Ishikawa (cell line): ENCODE measurements around the gene EXOC4.

Experiments used
- CEBPB ChIP-seq: IDR thresholded peaks from 2 replicates; pipeline ENCODE4 v1.6.1; 2012
- CREB1 ChIP-seq: IDR thresholded peaks from 2 replicates; pipeline ENCODE4 v1.6.1; 2012; ENCODE audit warnings: low read depth
- EGR1 ChIP-seq: IDR thresholded peaks from 2 replicates; pipeline ENCODE4 v1.6.1; 2012
- EP300 ChIP-seq: IDR thresholded peaks from 2 replicates; pipeline ENCODE4 v1.6.1; 2012; ENCODE audit warnings: borderline replicate concordance
- FOXM1 ChIP-seq: IDR thresholded peaks from 2 replicates; pipeline ENCODE4 v1.6.1; 2012; ENCODE audit warnings: low read depth, borderline replicate concordance
- MAX ChIP-seq: IDR thresholded peaks from 2 replicates; pipeline ENCODE4 v1.6.1; 2012
- NFIC ChIP-seq: IDR thresholded peaks from 2 replicates; pipeline ENCODE4 v1.6.1; 2012
- RAD21 ChIP-seq: IDR thresholded peaks from 2 replicates; pipeline ENCODE4 v1.6.1; 2012; ENCODE audit warnings: low read depth
- TAF1 ChIP-seq: IDR thresholded peaks from 2 replicates; pipeline ENCODE4 v1.6.1; 2012; ENCODE audit warnings: low read depth, mild to moderate bottlenecking
- TCF12 ChIP-seq: IDR thresholded peaks from 2 replicates; pipeline ENCODE4 v1.6.1; 2012; ENCODE audit warnings: low read depth
- TEAD4 ChIP-seq: IDR thresholded peaks from 2 replicates; pipeline ENCODE4 v1.6.1; 2012
- USF1 ChIP-seq: IDR thresholded peaks from 2 replicates; pipeline ENCODE4 v1.6.1; 2012
- YY1 ChIP-seq: IDR thresholded peaks from 2 replicates; pipeline ENCODE4 v1.6.1; 2012; ENCODE audit warnings: low read depth
- ZBTB7A ChIP-seq: IDR thresholded peaks from 2 replicates; pipeline ENCODE4 v1.6.1; 2012; ENCODE audit warnings: low read depth
- TF ChIP-seq, protein P1 (sequence below): IDR thresholded peaks from 2 replicates; pipeline ENCODE4 v1.6.1; 2012; ENCODE audit warnings: low read depth, mild to moderate bottlenecking

The EXOC4 gene

GRCh38 chr7:133987582-133987981 is 734.7 kb downstream of the EXOC4 start:
- no peak for TF ChIP-seq TCF12
- TF ChIP-seq, protein P1, sequence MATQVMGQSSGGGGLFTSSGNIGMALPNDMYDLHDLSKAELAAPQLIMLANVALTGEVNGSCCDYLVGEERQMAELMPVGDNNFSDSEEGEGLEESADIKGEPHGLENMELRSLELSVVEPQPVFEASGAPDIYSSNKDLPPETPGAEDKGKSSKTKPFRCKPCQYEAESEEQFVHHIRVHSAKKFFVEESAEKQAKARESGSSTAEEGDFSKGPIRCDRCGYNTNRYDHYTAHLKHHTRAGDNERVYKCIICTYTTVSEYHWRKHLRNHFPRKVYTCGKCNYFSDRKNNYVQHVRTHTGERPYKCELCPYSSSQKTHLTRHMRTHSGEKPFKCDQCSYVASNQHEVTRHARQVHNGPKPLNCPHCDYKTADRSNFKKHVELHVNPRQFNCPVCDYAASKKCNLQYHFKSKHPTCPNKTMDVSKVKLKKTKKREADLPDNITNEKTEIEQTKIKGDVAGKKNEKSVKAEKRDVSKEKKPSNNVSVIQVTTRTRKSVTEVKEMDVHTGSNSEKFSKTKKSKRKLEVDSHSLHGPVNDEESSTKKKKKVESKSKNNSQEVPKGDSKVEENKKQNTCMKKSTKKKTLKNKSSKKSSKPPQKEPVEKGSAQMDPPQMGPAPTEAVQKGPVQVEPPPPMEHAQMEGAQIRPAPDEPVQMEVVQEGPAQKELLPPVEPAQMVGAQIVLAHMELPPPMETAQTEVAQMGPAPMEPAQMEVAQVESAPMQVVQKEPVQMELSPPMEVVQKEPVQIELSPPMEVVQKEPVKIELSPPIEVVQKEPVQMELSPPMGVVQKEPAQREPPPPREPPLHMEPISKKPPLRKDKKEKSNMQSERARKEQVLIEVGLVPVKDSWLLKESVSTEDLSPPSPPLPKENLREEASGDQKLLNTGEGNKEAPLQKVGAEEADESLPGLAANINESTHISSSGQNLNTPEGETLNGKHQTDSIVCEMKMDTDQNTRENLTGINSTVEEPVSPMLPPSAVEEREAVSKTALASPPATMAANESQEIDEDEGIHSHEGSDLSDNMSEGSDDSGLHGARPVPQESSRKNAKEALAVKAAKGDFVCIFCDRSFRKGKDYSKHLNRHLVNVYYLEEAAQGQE = no peak

- TF ChIP-seq FOXM1 (no peak), RAD21 (no peak), CREB1 (no peak), ZBTB7A (no peak), USF1 (no peak), TCF12 (no peak), EP300 (no peak), MAX (no peak), EGR1 (no peak), TAF1 (no peak), NFIC (no peak)
- TF ChIP-seq, protein P1 = no peak
Measured at GRCh38 chr7:133993547-133993946, 740.7 kb downstream of the EXOC4 start.

DNA sequence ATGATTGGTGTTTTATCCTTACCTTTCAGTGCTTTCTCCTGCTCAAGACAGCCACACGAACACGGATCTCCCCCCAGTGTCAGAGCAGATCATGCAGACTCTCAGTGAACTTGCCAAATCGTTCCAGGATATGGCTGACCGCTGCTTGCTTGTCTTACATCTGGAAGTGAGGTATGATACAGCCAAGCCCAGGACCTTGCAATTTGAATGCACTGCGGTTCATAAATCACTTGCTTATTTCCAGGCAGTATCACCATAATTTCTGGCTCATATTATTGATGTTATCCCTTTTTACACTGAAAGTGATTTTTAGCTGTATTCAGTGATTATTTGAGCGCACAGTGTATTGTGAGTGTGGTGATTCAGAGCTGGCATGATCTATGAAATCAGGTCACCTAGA is 744.6 kb downstream of the EXOC4 start:
- TF ChIP-seq USF1 (no peak), FOXM1 (no peak), YY1 (no peak), TEAD4 (no peak), NFIC (no peak), CEBPB (no peak), EGR1 (no peak)
- TF ChIP-seq, protein P1 = no peak

DNA sequence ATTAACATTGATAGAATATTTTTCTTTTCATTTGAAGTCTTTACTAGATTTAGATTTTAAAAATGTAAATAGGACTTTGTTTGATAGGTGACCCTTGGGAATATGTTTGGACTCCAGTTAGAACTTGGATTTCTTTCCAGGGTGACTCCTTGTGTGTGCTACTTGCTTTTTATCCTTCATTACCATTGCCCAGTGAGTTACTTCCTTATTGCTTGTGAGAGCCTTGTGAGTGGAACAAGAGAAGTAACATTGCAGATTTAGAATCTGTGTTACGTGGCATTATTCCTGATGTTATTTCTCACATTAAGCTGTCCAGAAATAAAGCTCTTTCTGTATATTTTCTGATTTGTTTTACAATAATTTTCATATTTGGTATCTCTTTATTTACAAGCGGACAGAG is 746.3 kb downstream of the EXOC4 start:
- TF ChIP-seq TEAD4 = no peak
- TF ChIP-seq YY1 = no peak
- no peak for TF ChIP-seq USF1
- TF ChIP-seq ZBTB7A = no peak
- no peak for TF ChIP-seq MAX
- no peak for TF ChIP-seq RAD21
- TF ChIP-seq TCF12 = no peak
- TF ChIP-seq NFIC = no peak
- no peak for TF ChIP-seq EP300
- no peak for TF ChIP-seq FOXM1
- TF ChIP-seq TAF1 = no peak
- TF ChIP-seq CEBPB = no peak
- no peak for TF ChIP-seq CREB1
- TF ChIP-seq EGR1 = no peak
- TF ChIP-seq, protein P1 = no peak
